GM19035 (cell line): ENCODE measurements around the gene ZNF488.

Experiments used
- ATAC-seq: cut with Tn5 transposase; IDR thresholded peaks from one replicate; pipeline ENCODE4 v1.9.1; 2021; ENCODE audit not compliant: unreplicated experiment

ZNF488 gene

GRCh38 chr10:47383261-47384147, 589 bp downstream of the ZNF488 start:
- no peak for ATAC-seq

- no peak for ATAC-seq
Observed at GRCh38 chr10:47381427-47382379, 2.4 kb downstream of the ZNF488 start.

GRCh38 chr10:47381103-47381395, 3.0 kb downstream of the ZNF488 start:
- ATAC-seq, result no peak

GRCh38 chr10:47380341-47381102, 3.6 kb downstream of the ZNF488 start:
- ATAC-seq, result no peak

GRCh38 chr10:47379901-47380300, 4.2 kb downstream of the ZNF488 start:
- no peak for ATAC-seq

GRCh38 chr10:47379445-47379785, 4.7 kb downstream of the ZNF488 start:
- ATAC-seq, result no peak

GRCh38 chr10:47378606-47379444, 5.3 kb downstream of the ZNF488 start:
- no peak for ATAC-seq

- no peak for ATAC-seq
Observed at GRCh38 chr10:47378183-47378510, 5.9 kb downstream of the ZNF488 start.

GRCh38 chr10:47376522-47377220, 7.4 kb downstream of the ZNF488 start:
- ATAC-seq, result no peak

GRCh38 chr10:47374611-47375536, 9.2 kb downstream of the ZNF488 start:
- no peak for ATAC-seq

GRCh38 chr10:47372726-47373125, 11.4 kb downstream of the ZNF488 start:
- no peak for ATAC-seq

GRCh38 chr10:47371629-47372485, 12.2 kb downstream of the ZNF488 start:
- ATAC-seq, result no peak

GRCh38 chr10:47370878-47371277, 13.2 kb downstream of the ZNF488 start:
- ATAC-seq, result no peak

GRCh38 chr10:47370015-47370767, 13.9 kb downstream of the ZNF488 start:
- no peak for ATAC-seq

GRCh38 chr10:47369251-47369894, 14.7 kb downstream of the ZNF488 start:
- ATAC-seq, result no peak

- no peak for ATAC-seq
Observed at GRCh38 chr10:47368431-47369180, 15.5 kb downstream of the ZNF488 start.
